Measurements from ENCODE around the gene ZNF331. TPM values are rescaled to one million over a fixed set of nuclear protein-coding genes. Genes with fewer than 3 reads are reported as not detected.
A peak's percentile ranks its signal among the peaks of the same experiment; 100 is the strongest.

ZNF331 gene
- total and polyA plus RNA-seq, 2 of the 8 experiments (the other 6 are each of a cell fraction or from before 2014, with no cell fraction given): 30.0 to 44.1 TPM

DNA sequence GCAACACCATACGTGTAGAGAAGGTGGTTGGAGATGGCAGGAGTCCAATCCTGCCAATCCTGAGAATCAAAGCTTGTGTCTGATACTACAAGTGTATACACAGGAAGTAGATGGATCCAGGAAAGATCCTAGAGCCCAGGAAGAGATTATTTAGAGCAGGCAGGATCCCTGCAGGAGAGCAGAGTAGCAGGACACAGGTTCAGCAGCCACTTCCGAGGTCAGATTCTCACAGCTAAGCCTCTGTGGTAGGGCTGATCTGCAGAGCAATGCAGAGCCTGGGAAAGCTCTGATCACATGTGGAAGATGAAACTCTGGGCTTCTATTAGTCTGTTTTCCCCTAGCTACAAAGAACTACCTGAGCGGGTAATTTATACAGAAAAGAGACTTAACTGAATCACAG, 28.5 kb upstream of the ZNF331 start:
- Histone ChIP-seq H3K36me3 (ENCODE audit: control insufficient read depth in 2 of 4, insufficient read depth in 4 of 4, low read length in 3 of 4) (no peaks in the 10 kb centered on the region), H2BK5ac (ENCODE audit: low read depth, low read length) (no peak overlapping the region), H3K56ac (replicated peaks; ENCODE audit: insufficient read length, low read depth, low read length) (no peak overlapping the region), H3K14ac (ENCODE audit: insufficient read length) (no peak overlapping the region), H3K79me2 (ENCODE audit: control insufficient read depth in 1 of 2, insufficient read depth in 2 of 2, low read length in 2 of 2) (no peaks in the 10 kb centered on the region), H2AK5ac (ENCODE audit: low read depth, low read length) (no peak overlapping the region), H3K4ac (replicated peaks; ENCODE audit: insufficient read length, low read depth, low read length) (no peak overlapping the region), H3K79me1 (ENCODE audit: low read depth, low read length) (no peaks in the 10 kb centered on the region), H3K27ac (ENCODE audit: low read depth, low read length) (no peak overlapping the region), H4K20me1 (replicated peaks in 1 of 2; ENCODE audit: control insufficient read depth in 1 of 2, insufficient read depth in 2 of 2, low read length in 2 of 2) (no peaks in the 10 kb centered on the region), H3K4me2 (ENCODE audit: insufficient read depth in 1 of 2, low read depth in 2 of 2, low read length in 2 of 2) (no peak overlapping the region), H3K23me2 (ENCODE audit: low read depth, low read length) (no peaks in the 10 kb centered on the region; the same call in 1 of the 2 replicates), H4K8ac (ENCODE audit: extremely low read depth, insufficient read depth, low read length) (no peak overlapping the region), H3K4me3 (ENCODE audit: extremely low read depth in 1 of 4, insufficient read depth in 2 of 4, low read depth in 3 of 4, low read length in 4 of 4) (no peak overlapping the region), H2BK15ac (ENCODE audit: low read length) (0 out of 2 replicates have a peak overlapping the region, but pooled peaks have one; percentile 16), H4K5ac (ENCODE audit: insufficient read length, low read depth, low read length) (no peak overlapping the region), H3K23ac (ENCODE audit: insufficient read length) (no peak overlapping the region), H3K4me1 (replicated peaks in 1 of 4; ENCODE audit: control insufficient read depth in 3 of 4, insufficient read depth in 4 of 4, low read length in 3 of 4) (peaks cover 0 to 2% (median 1%) of the 10 kb centered on the region in 4 experiments; a peak in 2 of 7 replicates), H3K18ac (ENCODE audit: extremely low read depth, low read length) (no peak overlapping the region), H3K9ac (replicated peaks in 1 of 4; ENCODE audit: extremely low read depth in 1 of 4, low read depth in 3 of 4, low read length in 3 of 4) (no peak overlapping the region), H2AFZ (ENCODE audit: low read length) (no peak overlapping the region), H2BK120ac (replicated peaks; ENCODE audit: low read depth, low read length) (no peak overlapping the region), H4K91ac (replicated peaks; ENCODE audit: insufficient read length, low read length) (no peak overlapping the region), H2BK20ac (ENCODE audit: low read length) (no peak overlapping the region), H3K27me3 (replicated peaks in 1 of 4; ENCODE audit: control insufficient read depth in 3 of 4, extremely low read depth in 1 of 4, insufficient read depth in 3 of 4, low read length in 3 of 4) (no peaks in the 10 kb centered on the region), H2BK12ac (ENCODE audit: low read depth, low read length) (no peak overlapping the region), H3K9me3 (ENCODE audit: insufficient read depth in 2 of 2, low read depth in 1 of 2, low read length in 1 of 2) (no peaks in the 10 kb centered on the region)
- ChIA-PET CTCF (ENCODE audit: partially characterized antibody) (interaction anchor here (0.5 to 2.3 kb wide), 8 partner anchors 8 to 374 kb away, joined by 3 to 15 read pairs (median 3); no protein-coding TSS in a partner anchor), POLR2A (ENCODE audit: partially characterized antibody) (interaction anchor here (1.4 to 1.6 kb wide), 2 partner anchors 10 to 12 kb away, joined by 4 to 5 read pairs; no protein-coding TSS in a partner anchor)
- WGBS, 2 experiments (ENCODE audit: extremely low coverage in 1 of 2, insufficient coverage in 1 of 2, insufficient read length in 1 of 2, insufficient replicate concordance in 2 of 2, low coverage in 1 of 2, low lambda C conversion rate in 2 of 2, missing lambda C conversion rate in 1 of 2): 82% methylated on average over 3 of the region's 3 CpGs; no CpG with 5 or more reads in 1 of the 2 experiments
- DNase-seq (ENCODE audit: low read depth in 1 of 2, low spot score in 2 of 2) (no peak), FAIRE-seq (no peak)
- TF ChIP-seq NRF1 (IDR thresholded peaks at IDR 0.05; ENCODE audit: low read depth, low read length) (no peak), RFX5 (IDR thresholded peaks at IDR 0.05; ENCODE audit: borderline replicate concordance, low read depth, low read length) (no peak), TEAD4 (IDR thresholded peaks at IDR 0.05; ENCODE audit: low read depth, low read length) (no peak), BRCA1 (IDR thresholded peaks at IDR 0.05; ENCODE audit: low read depth, low read length) (no peak), CBX5 (IDR thresholded peaks at IDR 0.05; ENCODE audit: low read depth, low read length) (no peak)

Data from H1 (cell line).